Stimulated activated CD4-positive, alpha-beta T cell treated with anti-CD3 and anti-CD28 coated beads, TNF-alpha, amount 100 ng/mL, for 48 hours (primary cell): ENCODE measurements around the gene SERTM1.

Experiments
- DNase-seq, 3 donors: peaks; one replicate each; pipeline ENCODE4 v3.0.0-alpha.2; 2020; ENCODE audit warnings: low read depth in 3 of 3

Gene SERTM1

GRCh38 chr13:36673838-36674326 lies at the start of gene SERTM1:
Gene SERTM1, plus strand, starts transcription at chr13:36674020. Its CDS starts 21,059 bp downstream, at chr13:36695079.
- DNase-seq: no peak

- DNase-seq: no peak
These were observed 45.3 kb upstream of the SERTM1 start for GRCh38 chr13:36628377-36629056.

GRCh38 chr13:36629057-36629385 lies 44.8 kb upstream of the SERTM1 start:
- no peak for DNase-seq

- no peak for DNase-seq
These were observed 43.5 kb upstream of the SERTM1 start for GRCh38 chr13:36630181-36630803.

GRCh38 chr13:36639610-36640009 lies 34.2 kb upstream of the SERTM1 start:
- no peak for DNase-seq

- no peak for DNase-seq
These were observed 23.2 kb upstream of the SERTM1 start for GRCh38 chr13:36650611-36651010.

- DNase-seq: no peak
These were observed 8.2 kb upstream of the SERTM1 start for GRCh38 chr13:36665630-36666029.

GRCh38 chr13:36666477-36667229 lies 7.2 kb upstream of the SERTM1 start:
- no peak for DNase-seq

GRCh38 chr13:36668316-36668715 lies 5.5 kb upstream of the SERTM1 start:
- DNase-seq: no peak

GRCh38 chr13:36673352-36673751 lies 468 bp upstream of the SERTM1 start:
- DNase-seq: no peak

GRCh38 chr13:36674337-36675212 lies 755 bp downstream of the SERTM1 start:
- no peak for DNase-seq

GRCh38 chr13:36675213-36675536 lies 1.4 kb downstream of the SERTM1 start:
- DNase-seq: no peak

GRCh38 chr13:36680913-36681312 lies 7.1 kb downstream of the SERTM1 start:
- no peak for DNase-seq

GRCh38 chr13:36681894-36682624 lies 8.2 kb downstream of the SERTM1 start:
- no peak for DNase-seq

- DNase-seq: no peak
These were observed 9.9 kb downstream of the SERTM1 start for GRCh38 chr13:36683701-36684100.

GRCh38 chr13:36685927-36686326 lies 12.1 kb downstream of the SERTM1 start:
- DNase-seq: no peak

GRCh38 chr13:36696410-36697010 lies 22.7 kb downstream of the SERTM1 start:
- DNase-seq: no peak

- no peak for DNase-seq
These were observed 26.4 kb downstream of the SERTM1 start for GRCh38 chr13:36700170-36700569.

- DNase-seq: no peak
These were observed 32.9 kb downstream of the SERTM1 start for GRCh38 chr13:36706755-36707154.

- no peak for DNase-seq
These were observed 35.5 kb downstream of the SERTM1 start for GRCh38 chr13:36709136-36709890.
